22Rv1 (cell line): ENCODE data around the gene MAGI1.

Experiments used
- CTCF ChIP-seq: fragments of 450-650 bp; IDR thresholded peaks from 2 replicates; pipeline ENCODE4 v1.5.1; 2017; ENCODE audit warnings: mild to moderate bottlenecking
- ZFX ChIP-seq: fragments of 450-650 bp; IDR thresholded peaks from 2 replicates; pipeline ENCODE4 v1.6.1; 2017; ENCODE audit warnings: antibody characterized with exemption, borderline replicate concordance

GRCh38 chr3:65348398-65348995 lies 690.2 kb downstream of the MAGI1 start:
- no peak for TF ChIP-seq CTCF
- no peak for TF ChIP-seq ZFX
